Tibial nerve (tissue), 4 donors: Measurements from ENCODE around the gene SERTM1. TPM values are rescaled to one million over a fixed set of nuclear protein-coding genes. Genes with fewer than 3 reads are reported as not detected.

Experiments
- total RNA-seq, 4 donors: library from RNA; depleted of rRNA; stranded (reverse); fragments of >200 nt; gene quantifications; one replicate each; pipeline ENCODE4 v1.1.0, GENCODE V29; 2016

The SERTM1 gene
- total RNA-seq, 4 donors from 2014 or later, result 0.21 to 1.2 TPM; not detected in 2

Other genes starting within 250 kb of the SERTM1 start
- 1 to 10 TPM in 3 of 4 donors, under 1 TPM in 1; 0.30 to 4.8 (median 1.7) TPM for gene CCNA1, start 241.5 kb upstream of the SERTM1 start, total RNA-seq
- 10 to 100 TPM in 1 of 4 donors, 1 to 10 TPM in 3; 4.8 to 12.9 (median 5.9) TPM for gene RFXAP, start 145.2 kb downstream of the SERTM1 start, total RNA-seq
- gene SMAD9, start 246.2 kb downstream of the SERTM1 start, total RNA-seq, result 10 to 100 TPM; 13.8 to 20.4 (median 15.8) TPM